Measurements from ENCODE around the gene AMOTL1. TPM values are rescaled to one million over a fixed set of nuclear protein-coding genes. Genes with fewer than 3 reads are reported as not detected.
"Not testable (repeated sequence)": the region's sequence is repeated elsewhere in the genome, so short reads cannot be mapped to it uniquely, and the experiment has no call there.

Gene AMOTL1
- total and polyA plus RNA-seq, 4 donors: 7.4 to 68.5 (median 27.3) TPM

GRCh38 chr11:94790197-94790596, 22.0 kb downstream of the AMOTL1 start:
- TF ChIP-seq CTCF (IDR thresholded peaks at IDR 0.05; ENCODE audit: control extremely low read depth, extremely low read depth): no peak
- DNase-seq (no peak), ATAC-seq (ENCODE audit: insufficient read depth, low FRiP score) (no peak)
- Histone ChIP-seq H3K4me3 (no peak overlapping the region), H3K27ac (ENCODE audit: low read depth in 1 of 2, low read length in 1 of 2) (peak overlapping the region in 1 of 2 donors; percentile 15), H3K36me3 (ENCODE audit: control insufficient read depth in 4 of 4, insufficient read depth in 4 of 4, low read length in 4 of 4) (no peaks in the 10 kb centered on the region), H3K9ac (ENCODE audit: insufficient read depth in 1 of 2, low read length in 2 of 2) (no peak overlapping the region), H3K4me1 (ENCODE audit: control insufficient read depth in 5 of 5, insufficient read depth in 5 of 5, low read length in 5 of 5) (peaks cover 9 to 45% (median 19%) of the 10 kb centered on the region in 5 donors), H3K9me3 (ENCODE audit: control insufficient read depth in 4 of 4, insufficient read depth in 3 of 4, low read length in 3 of 4) (no peaks in the 10 kb centered on the region), H3K27me3 (ENCODE audit: control insufficient read depth in 3 of 3, insufficient read depth in 3 of 3, low read length in 2 of 3) (no peaks in the 10 kb centered on the region)
- whole genome bisulfite sequencing, 2 donors: 86 to 91% methylated on average over 3 of the region's 3 CpGs

GRCh38 chr11:94790661-94791180, 22.6 kb downstream of the AMOTL1 start:
- Histone ChIP-seq H3K27ac (ENCODE audit: low read depth in 1 of 2, low read length in 1 of 2) (no peak overlapping the region), H3K4me3 (no peak overlapping the region), H3K27me3 (ENCODE audit: control insufficient read depth in 3 of 3, insufficient read depth in 3 of 3, low read length in 2 of 3) (no peaks in the 10 kb centered on the region), H3K36me3 (ENCODE audit: control insufficient read depth in 4 of 4, insufficient read depth in 4 of 4, low read length in 4 of 4) (no peaks in the 10 kb centered on the region), H3K9ac (ENCODE audit: insufficient read depth in 1 of 2, low read length in 2 of 2) (no peak overlapping the region), H3K9me3 (ENCODE audit: control insufficient read depth in 4 of 4, insufficient read depth in 3 of 4, low read length in 3 of 4) (no peaks in the 10 kb centered on the region), H3K4me1 (ENCODE audit: control insufficient read depth in 5 of 5, insufficient read depth in 5 of 5, low read length in 5 of 5) (peaks cover 9 to 44% (median 17%) of the 10 kb centered on the region in 5 donors)
- DNase-seq (no peak), ATAC-seq (ENCODE audit: insufficient read depth, low FRiP score) (no peak)
- 61 to 76% methylated on average over 6 of the region's 6 CpGs for WGBS, 2 donors
- no peak for TF ChIP-seq CTCF (IDR thresholded peaks at IDR 0.05; ENCODE audit: control extremely low read depth, extremely low read depth)

- WGBS, 2 donors: 90 to 94% methylated on average over 3 of the region's 3 CpGs
- no peak for ATAC-seq (ENCODE audit: insufficient read depth, low FRiP score)
These were observed 23.2 kb downstream of the AMOTL1 start for GRCh38 chr11:94791216-94791889.

GRCh38 chr11:94791942-94792341, 23.8 kb downstream of the AMOTL1 start:
- not testable (repeated sequence) for DNase-seq

More at GRCh38 chr11:94791216-94791889, 23.2 kb downstream of the AMOTL1 start:
- no peak for TF ChIP-seq CTCF (IDR thresholded peaks at IDR 0.05; ENCODE audit: control extremely low read depth, extremely low read depth)
- Histone ChIP-seq H3K9ac (ENCODE audit: insufficient read depth in 1 of 2, low read length in 2 of 2) (no peak overlapping the region), H3K4me3 (no peak overlapping the region), H3K27me3 (ENCODE audit: control insufficient read depth in 3 of 3, insufficient read depth in 3 of 3, low read length in 2 of 3) (no peaks in the 10 kb centered on the region), H3K4me1 (ENCODE audit: control insufficient read depth in 5 of 5, insufficient read depth in 5 of 5, low read length in 5 of 5) (peaks cover 9 to 42% (median 16%) of the 10 kb centered on the region in 5 donors), H3K36me3 (ENCODE audit: control insufficient read depth in 4 of 4, insufficient read depth in 4 of 4, low read length in 4 of 4) (no peaks in the 10 kb centered on the region), H3K27ac (ENCODE audit: low read depth in 1 of 2, low read length in 1 of 2) (no peak overlapping the region), H3K9me3 (ENCODE audit: control insufficient read depth in 4 of 4, insufficient read depth in 3 of 4, low read length in 3 of 4) (no peaks in the 10 kb centered on the region)
- DNase-seq: no peak

More at GRCh38 chr11:94791942-94792341, 23.8 kb downstream of the AMOTL1 start:
- H3K9me3 ChIP-seq (ENCODE audit: control insufficient read depth in 4 of 4, insufficient read depth in 3 of 4, low read length in 3 of 4); H3K27me3 ChIP-seq (ENCODE audit: control insufficient read depth in 3 of 3, insufficient read depth in 3 of 3, low read length in 2 of 3); H3K27ac ChIP-seq (ENCODE audit: low read depth in 1 of 2, low read length in 1 of 2); H3K4me3 ChIP-seq; H3K9ac ChIP-seq (ENCODE audit: insufficient read depth in 1 of 2, low read length in 2 of 2); ATAC-seq (ENCODE audit: insufficient read depth, low FRiP score); H3K36me3 ChIP-seq (ENCODE audit: control insufficient read depth in 4 of 4, insufficient read depth in 4 of 4, low read length in 4 of 4): not testable (repeated sequence)
- H3K4me1 ChIP-seq (ENCODE audit: control insufficient read depth in 5 of 5, insufficient read depth in 5 of 5, low read length in 5 of 5): peaks cover 9 to 38% (median 16%) of the 10 kb centered on the region in 5 donors
- 96 to 97% methylated on average over 5 of the region's 5 CpGs for WGBS, 2 donors
